Ectodermal cell (in vitro differentiated cells): ENCODE results near the gene ENTR1.

Source experiments
- H3K27ac ChIP-seq: 2 replicates; pipeline ENCODE4 v1.7.0; 2013; ENCODE audit warnings: mild to moderate bottlenecking, low read depth, low read length; ENCODE audit not compliant: insufficient read depth, poor library complexity, severe bottlenecking
- H3K27me3 ChIP-seq: 2 replicates; pipeline ENCODE4 v1.7.0; 2013; ENCODE audit warnings: mild to moderate bottlenecking, low read length; ENCODE audit not compliant: insufficient read depth, control insufficient read depth, poor library complexity, severe bottlenecking
- H3K36me3 ChIP-seq: one replicate; pipeline ENCODE4 v1.7.0; 2013; ENCODE audit warnings: low read length; ENCODE audit not compliant: control insufficient read depth, insufficient read depth
- H3K4me1 ChIP-seq: one replicate; pipeline ENCODE4 v1.7.0; 2013; ENCODE audit warnings: low read length; ENCODE audit not compliant: control insufficient read depth, insufficient read depth
- H3K4me3 ChIP-seq: 2 replicates; pipeline ENCODE4 v1.7.0; 2013; ENCODE audit warnings: low read depth, low read length, control low read depth; ENCODE audit not compliant: insufficient read depth
- H3K9me3 ChIP-seq: 2 replicates; pipeline ENCODE4 v1.7.0; 2013; ENCODE audit warnings: mild to moderate bottlenecking, low read length, moderate library complexity; ENCODE audit not compliant: control insufficient read depth
- WGBS, 2 experiments: methylation state at CpG; one replicate each; pipeline ENCODE4 v1.1.7; 2013; ENCODE audit warnings: missing lambda C conversion rate in 2 of 2; 5-methylcytosine and 5-hydroxymethylcytosine counted together

The ENTR1 gene

DNA sequence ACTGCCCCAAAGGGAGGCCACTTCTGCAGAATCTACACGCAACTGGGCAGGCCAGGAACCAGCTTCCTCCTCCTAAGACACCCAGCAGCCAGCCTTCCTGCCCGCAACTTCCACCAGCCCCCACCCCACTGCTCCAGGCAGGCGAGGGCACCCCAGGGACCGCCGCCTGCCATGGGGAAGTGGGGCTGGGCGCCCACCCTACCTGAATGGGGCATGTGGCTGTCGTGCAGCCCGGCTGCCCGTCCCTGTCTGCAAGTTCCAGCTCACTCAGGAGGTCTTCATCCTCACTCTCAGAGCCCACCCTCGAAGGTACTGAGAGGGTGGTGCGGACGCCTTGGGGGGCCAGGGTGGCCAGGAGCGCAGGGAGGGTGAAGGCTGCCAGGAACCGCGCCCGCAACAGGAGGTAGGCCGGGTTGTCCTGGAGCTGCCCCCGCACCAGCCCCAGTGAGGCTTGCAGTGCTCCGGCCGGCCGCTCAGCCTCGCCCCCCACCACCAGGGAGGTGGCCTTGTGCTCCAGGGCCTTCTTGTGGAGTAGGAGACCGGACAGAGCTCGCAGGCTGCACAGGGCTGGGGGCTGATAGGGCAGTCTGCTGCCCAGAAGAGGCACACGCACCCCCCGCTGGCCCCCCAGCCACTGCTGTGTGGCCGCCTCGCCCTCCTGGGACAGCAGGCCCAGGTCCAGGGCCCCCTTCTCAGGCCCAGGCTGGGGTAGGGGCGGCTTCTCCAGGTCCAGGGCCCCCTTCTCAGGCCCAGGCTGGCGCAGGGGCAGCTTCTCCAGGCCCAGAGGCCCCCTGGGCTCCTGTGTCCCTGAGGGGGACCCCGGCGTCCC, 32.9 kb downstream of the ENTR1 start:
- Histone ChIP-seq H3K4me3 (no peak overlapping the region), H3K36me3 (peaks cover 13% of the 10 kb centered on the region), H3K27ac (no peak overlapping the region), H3K4me1 (peaks cover 13% of the 10 kb centered on the region), H3K27me3 (no peaks in the 10 kb centered on the region), H3K9me3 (no peaks in the 10 kb centered on the region)
- WGBS, 2 experiments, result 95 to 96% methylated on average over 32 of the region's 32 CpGs

GRCh38 chr9:136376457-136376856, 34.0 kb downstream of the ENTR1 start:
- Histone ChIP-seq H3K4me3 (no peak overlapping the region), H3K4me1 (peaks cover 13% of the 10 kb centered on the region), H3K36me3 (peaks cover 10% of the 10 kb centered on the region), H3K27me3 (no peaks in the 10 kb centered on the region), H3K9me3 (no peaks in the 10 kb centered on the region), H3K27ac (no peak overlapping the region)
- 93 to 96% methylated on average over 8 of the region's 8 CpGs for WGBS, 2 experiments

- H3K4me1 ChIP-seq, result peaks cover 13% of the 10 kb centered on the region
These were observed 35.3 kb downstream of the ENTR1 start for GRCh38 chr9:136375096-136375495.

GRCh38 chr9:136374183-136374575, 36.2 kb downstream of the ENTR1 start:
- Histone ChIP-seq H3K27me3 (no peaks in the 10 kb centered on the region), H3K27ac (no peak overlapping the region), H3K4me3 (no peak overlapping the region), H3K4me1 (peaks cover 13% of the 10 kb centered on the region), H3K36me3 (no peaks in the 10 kb centered on the region), H3K9me3 (no peaks in the 10 kb centered on the region)
- WGBS, 2 experiments, result 93 to 94% methylated on average over 14 of the region's 14 CpGs

More at GRCh38 chr9:136375096-136375495, 35.3 kb downstream of the ENTR1 start:
- no peak overlapping the region for H3K27ac ChIP-seq
- H3K27me3 ChIP-seq, result no peaks in the 10 kb centered on the region
- H3K36me3 ChIP-seq, result no peaks in the 10 kb centered on the region
- WGBS, 2 experiments, result 95 to 97% methylated on average over 12 of the region's 12 CpGs
- no peaks in the 10 kb centered on the region for H3K9me3 ChIP-seq
- no peak overlapping the region for H3K4me3 ChIP-seq

GRCh38 chr9:136373300-136374182, 36.9 kb downstream of the ENTR1 start, which contains the start of gene CARD9:
Gene CARD9 (minus strand): TSS chr9:136373669. CDS start chr9:136372078, 1,591 bp downstream.
- Histone ChIP-seq H3K9me3 (no peaks in the 10 kb centered on the region), H3K36me3 (no peaks in the 10 kb centered on the region), H3K4me1 (peaks cover 13% of the 10 kb centered on the region), H3K4me3 (no peak within 1 kb of the TSS), H3K27me3 (no peaks in the 10 kb centered on the region), H3K27ac (no peak within 1 kb of the TSS)
- 91 to 92% methylated on average over 27 of the region's 27 CpGs for WGBS, 2 experiments

GRCh38 chr9:136372561-136373299, 37.7 kb downstream of the ENTR1 start:
- WGBS, 2 experiments, result 71 to 74% methylated on average over 21 of the region's 21 CpGs
- Histone ChIP-seq H3K27me3 (no peaks in the 10 kb centered on the region), H3K36me3 (no peaks in the 10 kb centered on the region), H3K27ac (no peak overlapping the region), H3K4me3 (no peak overlapping the region), H3K4me1 (peaks cover 13% of the 10 kb centered on the region), H3K9me3 (no peaks in the 10 kb centered on the region)

GRCh38 chr9:136372006-136372405, 38.4 kb downstream of the ENTR1 start:
- no peaks in the 10 kb centered on the region for H3K27me3 ChIP-seq
- no peaks in the 10 kb centered on the region for H3K9me3 ChIP-seq
- no peak overlapping the region for H3K4me3 ChIP-seq
- H3K27ac ChIP-seq, result no peak overlapping the region
- H3K4me1 ChIP-seq, result peaks cover 13% of the 10 kb centered on the region
- H3K36me3 ChIP-seq, result no peaks in the 10 kb centered on the region
- 93 to 94% methylated on average over 21 of the region's 21 CpGs for WGBS, 2 experiments

DNA sequence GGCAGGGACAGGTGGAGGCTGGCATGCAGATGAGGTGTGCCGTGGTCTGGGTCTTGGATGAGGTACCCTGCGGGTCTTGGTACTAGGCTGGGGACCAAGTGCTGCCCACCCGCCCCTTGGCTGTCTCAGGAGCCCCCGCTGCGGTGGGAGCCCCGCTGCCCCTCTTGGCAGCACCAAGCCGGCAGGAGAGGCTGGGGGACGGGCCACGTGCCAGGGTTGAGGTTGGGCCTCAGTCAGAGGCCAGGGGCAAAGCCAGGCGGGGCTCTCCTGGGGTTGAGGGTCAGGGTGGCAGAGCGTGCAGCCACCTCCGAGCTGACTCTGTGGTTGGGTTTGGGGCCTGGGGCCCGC, 38.9 kb downstream of the ENTR1 start:
- Histone ChIP-seq H3K9me3 (no peaks in the 10 kb centered on the region), H3K27me3 (no peaks in the 10 kb centered on the region), H3K36me3 (no peaks in the 10 kb centered on the region), H3K27ac (no peak overlapping the region), H3K4me3 (no peak overlapping the region), H3K4me1 (peaks cover 13% of the 10 kb centered on the region)
- whole genome bisulfite sequencing, 2 experiments, result 95% methylated on average over 13 of the region's 13 CpGs

GRCh38 chr9:136370687-136371532, 39.5 kb downstream of the ENTR1 start:
- H3K36me3 ChIP-seq, result no peaks in the 10 kb centered on the region
- H3K4me3 ChIP-seq, result no peak overlapping the region
- H3K27me3 ChIP-seq, result no peaks in the 10 kb centered on the region
- H3K4me1 ChIP-seq, result peaks cover 13% of the 10 kb centered on the region
- no peak overlapping the region for H3K27ac ChIP-seq
- no peaks in the 10 kb centered on the region for H3K9me3 ChIP-seq
- 94 to 95% methylated on average over 54 of the region's 54 CpGs for WGBS, 2 experiments
